HT-29 (cell line): ENCODE results near the gene PRDM12. TPM values are rescaled to one million over a fixed set of nuclear protein-coding genes. Genes with fewer than 3 reads are reported as not detected.

ENCODE experiments used
- DNase-seq: peaks from one replicate; pipeline ENCODE4 v3.0.0-alpha.2; 2015; ENCODE audit warnings: low spot score
- total RNA-seq: library from RNA; depleted of rRNA; stranded (reverse); fragments of >200 nt; shearing (Covaris generic); gene quantifications from 2 replicates; pipeline ENCODE4 v1.2.3, GENCODE V29; 2014

The PRDM12 gene
- total RNA-seq, 1 experiment from 2014 or later = not detected

DNA sequence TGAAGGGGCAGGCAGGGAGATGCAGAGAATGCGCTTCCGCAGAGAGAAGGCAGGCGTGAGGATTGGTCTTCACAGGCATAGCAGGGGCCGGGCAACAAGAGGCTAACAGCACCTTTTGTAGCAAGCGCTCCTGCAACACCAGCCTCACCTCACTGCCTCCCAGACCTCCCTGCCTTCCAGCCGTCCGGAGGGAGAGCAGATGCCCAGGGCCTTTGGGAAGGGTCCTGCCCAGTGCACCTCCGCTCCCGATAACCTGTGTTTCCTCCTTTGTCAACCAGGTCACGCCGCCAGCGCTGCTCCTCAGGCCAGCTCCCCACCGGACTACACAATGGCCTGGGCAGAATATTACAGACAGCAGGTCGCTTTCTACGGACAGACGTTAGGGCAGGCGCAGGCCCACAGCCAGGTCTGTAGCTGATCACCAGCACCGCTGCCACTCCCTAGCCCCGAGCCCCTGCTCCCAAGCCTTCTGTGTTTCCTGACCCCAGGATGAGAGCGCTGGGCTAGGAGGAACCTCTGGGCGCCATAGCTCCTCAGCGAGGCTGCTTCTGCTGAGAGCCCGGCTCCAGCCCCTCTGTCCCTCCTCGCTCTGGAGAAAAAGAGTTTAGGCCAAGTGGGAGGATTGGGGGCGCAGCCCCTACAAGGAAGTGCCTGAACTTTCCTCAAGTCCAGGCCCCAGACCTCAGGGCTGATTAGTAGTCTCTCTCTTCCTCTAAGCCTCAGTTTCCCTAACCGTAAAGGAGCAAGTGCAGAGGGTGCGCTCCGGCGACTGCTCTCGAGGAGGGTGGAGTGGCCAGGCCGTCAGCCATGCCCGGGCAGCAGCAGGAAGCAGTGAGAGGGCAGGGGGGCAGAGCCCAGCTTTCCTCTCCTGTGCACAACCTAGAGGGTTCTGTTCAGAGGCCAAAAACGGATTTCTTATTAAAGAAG lies 28.4 kb upstream of the PRDM12 start:
- DNase-seq = no peak

DNA sequence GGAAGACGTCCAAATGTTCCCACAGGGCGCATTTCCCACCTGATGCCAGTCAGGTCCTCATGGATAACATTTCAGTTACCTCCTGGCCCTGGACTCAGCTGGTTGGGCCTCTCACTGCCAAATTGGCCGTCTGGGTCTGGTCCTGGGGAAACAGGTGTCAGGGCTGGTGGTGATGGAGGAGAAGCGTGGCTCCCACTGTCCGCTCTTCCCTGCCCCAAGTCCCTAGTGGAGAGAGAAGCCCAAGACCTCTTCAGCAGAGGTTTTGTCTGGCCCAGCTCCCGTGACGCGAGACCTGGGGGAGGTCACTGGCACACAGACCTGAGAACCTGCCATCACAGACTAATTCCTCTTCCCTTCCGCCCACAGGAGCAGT lies 27.8 kb upstream of the PRDM12 start:
- no peak for DNase-seq

DNA sequence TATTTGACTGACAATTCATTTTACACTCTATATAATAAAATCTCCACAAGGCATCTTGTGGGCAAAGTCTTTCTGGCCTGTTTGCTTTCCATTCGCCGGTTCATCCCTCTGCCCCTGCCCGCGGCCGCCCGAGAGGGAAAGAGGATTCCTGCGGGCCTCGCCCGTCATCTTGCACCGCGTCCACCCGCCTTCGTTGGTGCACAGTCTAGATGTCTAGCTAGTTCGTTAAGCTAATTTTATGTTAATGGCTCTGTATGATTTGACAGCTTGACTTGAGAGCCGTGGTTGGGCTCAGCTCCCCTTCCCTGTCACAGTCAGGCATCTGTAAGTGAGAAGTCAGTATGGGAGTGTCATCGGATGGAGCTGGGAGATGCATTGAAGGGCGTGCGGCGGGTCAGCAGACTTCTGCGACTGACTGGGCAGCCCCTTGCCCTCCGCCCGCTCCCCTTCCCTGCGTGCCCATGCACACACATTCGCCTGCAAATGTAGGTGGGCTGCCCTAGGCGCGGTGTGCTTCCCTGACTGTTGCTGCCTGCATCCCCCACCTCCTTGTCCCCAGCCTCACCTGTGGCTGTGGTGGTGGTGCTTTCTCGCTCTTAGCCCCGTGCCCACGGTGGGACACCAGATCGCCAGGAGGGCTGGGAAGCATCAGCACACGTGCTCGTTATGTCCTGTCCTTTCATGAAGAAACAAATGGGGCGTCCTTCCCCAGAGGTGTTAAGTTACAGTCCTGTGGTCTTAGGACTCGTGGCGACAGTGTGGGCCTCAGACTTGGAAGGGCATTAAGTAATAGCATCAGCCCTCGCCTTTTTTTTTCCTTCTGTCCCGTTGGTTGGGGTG lies 25.9 kb upstream of the PRDM12 start:
- DNase-seq = no peak

DNA sequence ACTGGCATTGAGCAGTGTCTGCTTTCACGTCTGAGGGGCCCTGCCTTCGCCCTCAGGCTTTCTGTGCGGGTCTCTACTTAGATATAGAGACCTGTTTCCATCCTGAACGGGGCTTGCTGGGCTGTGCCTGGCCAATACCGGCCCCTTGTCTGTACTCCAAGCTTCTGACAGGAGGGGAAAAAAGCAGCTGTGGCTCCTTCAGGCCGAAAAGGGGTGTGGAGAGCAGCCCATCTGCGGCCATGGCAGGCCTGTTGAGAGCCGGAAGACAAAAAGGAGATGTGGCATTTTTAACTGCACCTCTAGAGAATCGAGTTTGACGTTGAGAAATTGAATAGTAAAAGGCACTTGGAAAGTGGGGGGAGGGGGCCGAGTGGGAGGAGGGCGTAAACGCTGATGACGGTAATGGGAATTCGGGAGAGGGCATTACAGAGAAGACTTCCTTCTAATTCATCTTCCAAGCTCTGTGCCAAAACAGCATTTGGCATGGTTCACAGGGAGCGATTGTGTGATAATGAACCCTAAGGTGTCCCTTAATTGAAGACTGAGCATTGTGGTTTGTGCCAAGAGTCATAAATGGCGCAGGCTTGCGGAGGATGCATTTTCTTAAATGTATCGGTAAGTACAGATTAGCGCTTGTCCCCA lies 25.1 kb upstream of the PRDM12 start:
- no peak for DNase-seq

DNA sequence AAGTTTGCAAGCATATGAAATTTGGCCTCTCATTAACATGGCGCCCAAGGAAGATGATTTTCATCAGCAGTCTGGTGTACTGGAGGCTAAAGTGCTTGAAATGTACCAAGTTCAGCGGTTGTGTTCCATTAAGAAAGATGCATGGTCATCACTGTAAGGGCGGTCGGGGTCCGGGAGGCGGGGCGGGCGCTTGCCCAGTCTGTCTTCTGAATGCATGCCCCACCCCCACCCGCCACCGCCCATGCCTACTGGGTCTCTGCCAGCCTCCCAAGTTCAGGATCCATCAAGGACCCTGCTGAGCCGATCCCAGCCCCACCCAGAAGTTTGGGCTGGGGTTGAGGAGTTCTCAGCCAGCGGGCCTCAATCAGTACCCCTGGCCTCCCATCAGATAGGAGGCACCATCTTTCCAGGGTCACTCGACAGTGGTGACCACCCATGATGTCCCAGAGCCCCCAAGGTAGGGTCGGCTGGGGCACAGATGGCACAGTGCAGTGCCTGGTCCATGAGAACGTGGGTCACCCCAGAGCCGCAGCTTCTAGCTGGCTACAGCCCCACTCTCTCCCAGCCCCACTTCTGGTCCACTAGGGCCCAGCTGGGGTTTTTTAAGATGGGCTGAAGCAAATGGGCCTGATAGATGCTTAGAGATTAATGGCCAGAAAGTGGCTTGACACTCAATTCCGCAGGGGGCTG lies 24.4 kb upstream of the PRDM12 start:
- no peak for DNase-seq

DNA sequence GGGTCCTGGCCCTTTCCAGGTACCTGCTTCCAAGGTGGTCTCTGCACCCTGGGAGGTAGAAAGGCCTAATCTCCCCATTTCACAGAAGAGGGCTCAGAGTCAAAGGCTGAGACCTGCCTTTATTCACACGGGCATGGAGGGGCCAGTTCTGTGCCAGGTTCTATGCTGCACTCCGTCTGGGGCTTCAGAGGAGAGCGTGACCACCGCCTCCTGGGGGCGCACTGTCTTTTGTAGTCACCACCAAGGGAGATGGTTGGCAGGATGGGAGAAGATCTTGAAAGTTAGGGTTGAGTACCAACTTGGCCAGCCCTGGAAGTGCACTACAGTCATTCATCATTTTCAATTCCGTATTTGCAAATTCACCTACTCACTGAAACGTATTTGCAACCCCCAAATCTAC lies 23.7 kb upstream of the PRDM12 start:
- no peak for DNase-seq

DNA sequence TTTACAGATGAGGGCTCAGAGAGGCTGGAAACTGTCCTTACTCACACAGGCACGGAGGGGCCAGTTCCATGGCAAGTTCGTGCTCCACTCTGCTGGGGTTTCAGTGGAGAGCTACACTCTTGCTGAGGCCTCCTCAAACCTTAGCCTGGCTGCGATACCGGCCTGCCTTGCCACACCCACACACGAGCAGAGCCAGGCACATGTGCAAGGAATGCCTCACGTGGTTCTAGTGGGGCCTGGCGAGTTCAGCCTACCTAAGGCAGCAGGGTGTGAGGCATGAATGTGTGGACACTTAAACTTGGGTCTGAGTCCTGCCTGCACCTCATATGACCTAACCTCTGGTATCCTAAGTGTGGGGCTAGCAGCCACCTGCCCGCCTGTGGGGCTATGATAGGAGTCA lies 21.5 kb upstream of the PRDM12 start:
- DNase-seq = no peak

DNA sequence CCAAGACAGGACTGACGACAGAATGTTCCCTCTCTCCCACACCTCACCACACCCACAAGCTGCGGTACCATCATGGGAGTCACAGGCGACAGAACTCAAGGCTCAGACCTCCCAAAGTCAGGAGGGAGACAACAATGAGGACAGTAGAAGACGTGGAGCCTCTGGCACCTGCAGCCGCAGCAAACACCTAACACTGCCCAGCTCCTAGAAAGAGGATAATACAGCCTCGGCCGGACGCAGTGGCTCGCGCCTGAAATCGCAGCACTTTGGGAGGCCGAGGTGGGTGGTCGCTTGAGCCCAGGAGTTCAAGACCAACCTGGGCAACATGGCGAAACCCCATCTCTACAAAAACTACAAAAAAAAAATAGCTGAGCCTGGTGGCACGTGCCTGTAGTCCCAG lies 13.2 kb upstream of the PRDM12 start:
- DNase-seq = no peak

DNA sequence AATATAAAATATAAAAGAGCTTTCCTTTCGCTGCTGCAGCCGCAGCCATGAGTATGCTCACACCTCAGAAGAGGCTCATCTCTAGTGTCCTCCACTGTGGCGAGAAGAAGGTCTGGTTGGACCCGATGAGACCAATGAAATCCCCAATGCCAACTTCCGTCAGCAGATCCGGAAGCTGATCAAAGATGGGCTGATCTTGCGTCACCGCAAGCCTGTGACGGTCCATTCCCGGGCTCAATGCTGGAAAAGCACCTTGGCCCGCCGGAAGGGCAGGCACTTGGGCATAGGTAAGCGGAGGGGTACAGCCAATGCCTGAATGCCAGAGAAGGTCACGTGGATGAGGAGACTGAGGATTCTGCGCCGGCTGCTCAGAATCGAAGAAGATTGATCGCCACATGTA lies 12.6 kb upstream of the PRDM12 start:
- no peak for DNase-seq

DNA sequence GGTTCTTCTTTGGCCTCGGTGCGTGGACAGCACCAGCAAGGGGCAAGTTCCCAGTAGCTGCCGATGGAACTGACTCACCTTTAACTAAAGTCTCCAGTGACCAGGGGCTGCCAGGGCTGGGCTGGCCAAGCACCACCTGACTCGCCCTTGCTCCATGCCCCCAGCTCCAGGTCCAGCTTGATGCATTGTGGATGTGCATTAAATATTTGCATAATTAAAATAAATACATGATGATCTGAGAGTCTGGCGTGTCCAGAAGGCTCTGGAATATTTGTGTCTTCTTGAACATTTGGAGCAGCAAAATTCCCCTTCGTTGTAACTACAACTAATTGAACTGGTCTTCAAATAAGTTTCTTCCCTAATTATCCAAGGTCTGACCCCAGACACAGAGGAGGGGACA lies 9.5 kb upstream of the PRDM12 start:
- DNase-seq = no peak

DNA sequence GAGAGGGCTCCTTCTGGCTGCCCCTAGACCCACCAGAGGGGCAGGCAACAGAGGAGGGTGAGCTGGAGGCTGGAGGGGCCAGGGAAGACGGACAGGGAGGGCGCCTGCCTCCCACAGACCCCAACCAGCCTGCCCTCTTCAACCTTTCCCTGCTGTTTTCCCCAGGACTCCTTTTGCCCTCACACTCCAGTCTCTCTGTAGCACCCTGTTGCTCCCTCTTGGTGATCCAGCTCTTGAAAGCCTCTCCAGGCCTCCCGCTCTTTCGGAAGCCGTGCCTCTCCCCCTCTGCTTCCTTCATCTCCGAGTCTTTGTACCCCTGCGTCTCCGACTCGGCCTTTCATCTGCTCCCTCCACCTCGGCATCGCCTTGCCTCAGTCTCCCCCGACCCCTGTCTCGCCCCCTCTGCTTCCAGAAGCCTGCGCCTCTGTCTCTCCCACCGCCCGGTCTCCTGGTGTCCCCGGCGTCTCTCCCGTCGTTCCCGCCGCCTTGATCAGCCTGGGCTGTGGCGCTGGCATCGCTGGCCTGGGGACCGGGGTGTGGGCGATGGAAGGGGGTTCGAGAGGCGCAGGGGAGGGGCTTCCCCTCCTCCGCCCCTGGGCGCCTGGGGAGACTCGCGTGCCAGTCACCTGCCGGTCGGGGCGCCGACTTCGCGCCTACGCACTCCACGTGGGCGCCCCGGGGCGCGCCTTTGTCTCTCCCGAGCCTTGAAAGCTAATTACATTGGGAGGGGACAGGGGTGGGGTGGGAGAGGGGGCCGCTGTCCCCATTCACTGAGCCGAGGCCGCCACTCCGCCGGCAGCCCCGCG lies 5.3 kb upstream of the PRDM12 start:
- DNase-seq = no peak

DNA sequence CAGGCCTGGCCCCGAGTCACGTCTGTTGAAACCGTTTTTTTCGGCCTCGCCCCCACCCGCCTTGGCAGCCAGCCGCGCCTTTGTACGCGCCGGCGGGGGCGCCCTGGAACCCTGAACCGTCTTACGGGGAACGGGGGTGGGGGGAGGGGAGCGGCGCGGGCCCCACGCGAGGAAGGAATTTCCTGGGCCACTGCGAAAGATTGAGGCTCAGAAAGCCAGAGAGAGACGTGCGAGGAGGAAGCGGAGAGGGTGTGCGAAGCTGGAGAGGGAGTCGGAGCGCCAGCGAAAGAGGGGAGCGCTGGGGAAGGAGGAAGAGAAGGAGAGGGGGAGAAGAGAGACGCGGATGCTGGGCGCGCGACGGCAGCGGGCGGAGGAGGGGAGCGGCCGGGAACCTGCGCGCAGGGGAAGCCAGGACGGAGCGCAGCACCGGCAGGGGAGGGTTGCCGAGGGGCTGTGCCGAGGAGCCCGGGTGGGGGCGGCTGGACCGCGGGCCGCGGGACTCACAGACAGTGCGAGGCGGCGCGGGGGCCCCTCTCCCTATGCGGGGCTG lies 4.6 kb upstream of the PRDM12 start:
- DNase-seq = no peak

DNA sequence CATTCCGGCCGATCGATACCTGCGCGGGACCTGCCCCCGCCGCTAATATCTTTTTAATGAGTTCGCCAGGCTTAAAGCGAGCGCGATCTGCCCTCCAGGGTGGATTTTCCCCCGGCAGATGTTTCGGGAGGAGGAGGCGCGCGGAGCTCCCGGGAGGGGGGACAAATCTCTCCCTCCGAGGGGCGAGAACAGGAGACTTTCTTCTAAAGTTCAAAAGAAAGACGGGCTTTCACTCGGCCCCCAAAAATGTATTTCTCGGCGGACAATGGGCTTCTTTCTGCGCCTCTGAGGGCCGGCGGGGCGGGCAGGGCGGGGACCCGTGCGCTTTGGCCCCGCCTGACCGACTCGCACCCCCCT lies 4.1 kb upstream of the PRDM12 start:
- DNase-seq = no peak

DNA sequence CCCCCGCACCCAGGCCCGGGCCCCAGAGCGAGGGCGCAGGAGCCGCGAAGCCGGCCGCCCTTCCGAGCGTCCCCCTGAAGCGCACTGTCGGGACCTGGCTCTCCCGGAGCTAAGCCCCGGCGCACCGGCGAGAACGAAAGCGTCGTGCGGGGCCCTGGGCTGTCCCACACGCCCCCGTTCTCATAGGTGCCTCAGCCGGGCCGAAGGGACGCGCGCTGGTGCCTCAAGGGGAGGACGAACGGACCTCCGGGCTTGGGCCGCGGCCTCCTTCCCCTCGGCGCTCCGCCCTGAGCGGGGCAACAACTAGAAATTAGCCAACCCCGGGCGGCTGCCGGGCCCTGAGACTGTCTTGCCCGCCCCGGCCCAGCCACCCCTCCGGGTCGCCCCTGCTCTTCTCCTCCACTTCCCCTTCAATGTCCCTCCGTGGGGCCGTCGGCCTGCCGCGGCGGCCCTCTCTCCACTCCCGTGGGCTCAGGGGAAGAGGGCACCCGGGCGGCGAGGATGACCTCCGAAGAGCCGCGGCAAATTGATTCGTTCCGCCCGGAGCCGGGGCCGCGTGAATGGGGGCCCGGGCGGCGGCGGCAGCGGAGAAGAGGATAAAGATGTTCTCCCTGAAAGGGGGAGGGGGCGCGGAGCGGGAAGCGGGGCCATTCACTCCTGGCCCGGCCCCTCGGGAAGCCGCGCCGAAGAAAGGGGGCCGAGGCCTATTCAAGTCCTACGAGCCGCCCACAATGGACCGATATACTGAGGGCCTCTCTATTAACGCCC lies 3.5 kb upstream of the PRDM12 start:
- DNase-seq = no peak

DNA sequence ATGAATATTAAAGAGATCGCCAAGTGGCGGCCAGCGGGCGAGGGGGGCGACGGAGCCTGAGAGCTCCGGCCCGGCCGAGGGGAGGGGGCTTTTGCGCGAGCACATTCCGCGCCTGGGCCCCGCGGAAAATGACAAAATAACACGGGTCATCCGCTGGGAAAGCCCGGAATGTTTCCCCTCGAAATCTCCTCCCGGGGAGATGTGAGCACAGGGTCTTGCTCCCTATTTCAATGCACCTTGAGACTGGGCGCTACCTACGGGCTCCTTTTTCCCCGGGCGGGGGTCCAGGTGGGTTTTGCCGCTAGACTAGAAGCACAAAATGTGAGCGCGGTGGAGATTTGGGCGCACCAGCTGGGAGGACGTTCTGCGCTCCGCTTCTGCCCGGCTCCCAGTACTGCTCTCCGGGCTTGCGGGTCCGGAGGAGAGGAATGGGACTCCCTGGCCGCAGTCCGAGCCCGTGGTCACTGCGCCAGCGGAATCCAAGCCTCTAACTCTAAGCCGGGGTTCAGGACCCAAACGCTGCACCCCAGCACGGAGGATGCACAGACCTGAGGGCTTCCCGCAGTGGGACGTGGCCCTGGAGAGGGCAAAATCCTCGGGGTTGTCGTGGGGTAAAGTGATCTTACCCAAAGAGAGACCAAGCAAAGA lies 2.8 kb upstream of the PRDM12 start:
- DNase-seq = no peak

DNA sequence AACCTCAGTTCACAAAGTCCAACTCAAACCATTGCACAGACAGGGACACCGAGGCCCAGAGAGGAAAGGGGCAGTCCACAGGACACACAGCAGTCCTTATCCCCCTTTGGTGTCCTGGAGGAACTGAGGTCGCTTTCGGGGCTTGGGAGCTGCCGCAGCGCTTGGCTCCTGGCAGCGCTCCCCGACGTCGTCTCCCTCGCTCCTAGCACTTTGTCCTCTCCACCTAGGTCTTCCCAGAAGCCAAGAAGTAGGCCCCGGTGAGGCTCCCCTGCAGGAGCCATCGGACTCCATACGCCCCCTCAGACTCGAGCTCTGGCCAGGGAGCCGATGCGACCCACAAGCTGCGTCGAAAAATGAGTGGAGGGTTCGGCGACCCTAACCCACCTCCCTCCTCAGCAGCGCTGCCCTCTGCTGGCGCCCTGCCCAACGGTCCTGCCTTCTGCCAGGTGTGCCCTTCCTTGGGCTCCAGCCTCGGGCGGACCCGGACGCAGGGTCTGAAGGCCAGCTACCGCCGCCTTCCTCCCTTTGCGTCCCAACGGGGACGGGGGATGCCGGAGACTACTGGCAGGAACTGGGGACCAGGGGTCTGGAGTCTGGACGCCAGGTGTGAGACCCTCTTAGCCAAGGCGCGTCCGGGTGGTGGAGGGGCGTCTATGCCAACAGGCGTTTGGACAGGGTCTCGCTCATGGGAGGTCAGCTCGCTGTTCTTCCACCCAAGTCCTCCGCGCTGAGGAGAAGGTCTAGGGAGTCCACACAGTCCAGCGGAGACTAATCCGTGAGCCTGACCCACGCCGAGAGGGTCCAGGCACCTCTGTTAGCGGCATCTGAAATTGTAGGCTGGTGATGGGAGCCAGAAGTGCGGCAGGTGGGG lies 2.1 kb upstream of the PRDM12 start:
- no peak for DNase-seq

DNA sequence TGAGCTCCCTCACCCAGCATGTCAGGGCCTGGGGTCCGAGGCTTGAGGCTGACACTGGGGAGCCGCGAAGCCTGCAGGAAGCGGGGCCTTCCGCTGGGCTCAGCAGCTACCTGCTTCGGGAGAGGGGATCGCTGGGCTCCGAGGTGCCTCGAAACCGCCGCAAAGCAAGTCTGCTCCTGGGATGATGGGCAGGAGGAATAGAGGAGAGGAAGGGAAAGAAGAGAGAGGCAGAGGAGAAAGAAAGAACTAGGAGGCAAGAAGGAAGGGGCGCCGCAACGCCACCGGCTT lies 1.5 kb upstream of the PRDM12 start:
- no peak for DNase-seq

DNA sequence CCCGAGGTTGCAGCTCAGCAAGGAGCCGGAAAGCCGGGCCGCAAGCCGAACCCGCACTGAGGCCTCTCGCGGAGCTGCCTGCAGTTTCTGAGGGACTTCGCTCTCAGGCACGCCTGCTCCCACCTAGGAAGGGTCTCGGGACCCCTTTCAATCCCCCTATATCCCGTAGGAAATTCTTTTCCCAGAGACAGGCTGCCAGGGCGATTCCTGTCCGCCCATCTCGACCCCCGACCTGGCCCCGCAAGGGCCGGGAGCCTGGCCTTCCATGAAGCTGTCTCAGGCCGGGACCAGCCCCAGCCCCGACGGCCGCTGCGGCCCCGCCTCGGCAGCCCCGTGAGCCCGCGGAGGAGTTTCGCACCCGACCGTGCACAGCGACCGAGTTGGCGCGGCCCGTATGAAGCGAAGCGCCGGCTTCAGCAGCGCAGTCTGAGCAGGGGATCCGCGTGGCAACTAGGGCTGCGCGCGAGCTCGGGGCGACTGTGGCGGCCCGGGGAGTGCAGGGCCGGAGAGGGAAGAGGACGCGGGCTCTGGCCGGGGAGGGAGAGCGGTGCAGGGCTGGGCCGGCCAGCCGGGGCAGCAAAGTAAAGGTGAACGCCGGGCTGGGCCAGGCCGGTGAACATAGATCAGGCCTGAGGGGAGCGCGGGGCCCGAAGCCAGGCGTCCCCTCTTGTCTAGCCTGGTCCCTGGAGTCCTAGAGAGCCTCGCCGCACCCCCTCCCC lies 977 bp upstream of the PRDM12 start:
- no peak for DNase-seq
